Esophagus muscularis mucosa (tissue), 4 donors: ENCODE results near the gene PEX3. TPM values are rescaled to one million over a fixed set of nuclear protein-coding genes. Genes with fewer than 3 reads are reported as not detected.
"Not testable (repeated sequence)": the region's sequence is repeated elsewhere in the genome, so short reads cannot be mapped to it uniquely, and the experiment has no call there.

Experiments used
- DNase-seq: peaks from one replicate; pipeline ENCODE4 v3.0.0-alpha.2; 2017; ENCODE audit errors: extremely low spot score
- H3K27ac ChIP-seq, 4 donors: fragments of 200-600 bp; sonication (generic); replicated peaks in 1 of 4; 1 replicate in 3 of 4; 2 replicates in 1 of 4; pipeline ENCODE4 v1.5.1; 2016 to 2019; ENCODE audit warnings: mild to moderate bottlenecking in 1 of 4
- H3K27me3 ChIP-seq, 4 donors: fragments of 200-600 bp; sonication (generic); one replicate each; pipeline versions ENCODE4 v1.5.1 to v1.6.0; 2016 to 2019
- H3K36me3 ChIP-seq, 4 donors: fragments of 200-600 bp; sonication (generic); one replicate each; pipeline ENCODE4 v1.5.1; 2016 to 2019
- H3K4me1 ChIP-seq, 4 donors: fragments of 200-600 bp; sonication (generic); one replicate each; pipeline ENCODE4 v1.5.1; 2016 to 2019
- H3K4me3 ChIP-seq, 4 donors: fragments of 200-600 bp; sonication (generic); 1 replicate in 2 of 4; 2 replicates in 2 of 4; pipeline ENCODE4 v1.5.1; 2016 to 2019; ENCODE audit warnings: mild to moderate bottlenecking in 4 of 4, moderate library complexity in 1 of 4
- H3K9me3 ChIP-seq, 4 donors: fragments of 200-600 bp; sonication (generic); 1 replicate in 3 of 4; 2 replicates in 1 of 4; pipeline ENCODE4 v1.5.1; 2016 to 2019
- CTCF ChIP-seq, 3 experiments: fragments of 200-600 bp in 2 of 3; fragments of 450-650 bp in 1 of 3; sonication (generic) in 2 of 3; IDR thresholded peaks; one replicate each; pipeline ENCODE4 v1.5.1; 2017 to 2019; ENCODE audit warnings: antibody characterized with exemption in 3 of 3, mild to moderate bottlenecking in 2 of 3, moderate library complexity in 1 of 3
- EP300 ChIP-seq: sonication (generic); formaldehyde crosslinking; IDR thresholded peaks from one replicate; pipeline ENCODE4 v1.6.1; 2017; ENCODE audit warnings: antibody characterized with exemption
- POLR2A ChIP-seq: fragments of 450-650 bp; IDR thresholded peaks from one replicate; pipeline ENCODE4 v1.6.1; 2017; ENCODE audit warnings: antibody characterized with exemption, moderate library complexity, mild to moderate bottlenecking, low read depth
- POLR2AphosphoS5 ChIP-seq, 2 donors: sonication (generic); formaldehyde crosslinking; IDR thresholded peaks; one replicate each; pipeline ENCODE4 v1.6.1; 2017; ENCODE audit warnings: antibody characterized with exemption in 2 of 2
- WGBS: methylation state at CpG from one replicate; pipeline ENCODE4 v1.1.5; 2018; 5-methylcytosine and 5-hydroxymethylcytosine counted together
- intact Hi-C: fragments of 100-400 bp; cut with DNase I; formaldehyde crosslinking; loops from one replicate; pipeline ENCODE4 v1.15.1; 2023
- total RNA-seq, 4 donors: library from RNA; depleted of rRNA; stranded (reverse); fragments of >200 nt; gene quantifications; one replicate each; pipeline versions ENCODE4 v1.1.0 to v1.2.1, GENCODE V29; 2016

Gene PEX3
- total RNA-seq, 4 donors from 2014 or later: 15.1 to 24.1 (median 19.7) TPM

- Histone ChIP-seq H3K4me1 (peaks cover 15 to 32% (median 28%) of the 10 kb centered on the region in 4 donors), H3K27ac (no peak overlapping the region), H3K36me3 (peaks cover 10 to 50% (median 26%) of the 10 kb centered on the region in 4 donors), H3K9me3 (no peaks in the 10 kb centered on the region), H3K4me3 (no peak overlapping the region), H3K27me3 (no peaks in the 10 kb centered on the region)
- TF ChIP-seq POLR2A (no peak), EP300 (no peak), CTCF (IDR thresholded peaks at IDR 0.05) (no peak), POLR2AphosphoS5 (IDR thresholded peaks at IDR 0.05) (no peak)
- intact Hi-C loops: no loop called here
- 87% methylated on average over 6 of the region's 6 CpGs for WGBS
- no peak for DNase-seq
Measured at GRCh38 chr6:143507358-143508145, 56.9 kb downstream of the PEX3 start.

GRCh38 chr6:143510326-143510725 lies 59.7 kb downstream of the PEX3 start:
- Histone ChIP-seq H3K4me1 (peaks cover 17 to 41% (median 35%) of the 10 kb centered on the region in 4 donors), H3K36me3 (peaks cover 7 to 32% (median 18%) of the 10 kb centered on the region in 4 donors), H3K4me3 (peak overlapping the region; percentile 65 to 82 (median 70)), H3K27ac (peak overlapping the region in 1 of 4 donors; percentile 88)
- H3K9me3 ChIP-seq, intact Hi-C loops, H3K27me3 ChIP-seq, DNase-seq: not testable (repeated sequence)
- 92% methylated on average over 13 of the region's 13 CpGs for WGBS

DNA sequence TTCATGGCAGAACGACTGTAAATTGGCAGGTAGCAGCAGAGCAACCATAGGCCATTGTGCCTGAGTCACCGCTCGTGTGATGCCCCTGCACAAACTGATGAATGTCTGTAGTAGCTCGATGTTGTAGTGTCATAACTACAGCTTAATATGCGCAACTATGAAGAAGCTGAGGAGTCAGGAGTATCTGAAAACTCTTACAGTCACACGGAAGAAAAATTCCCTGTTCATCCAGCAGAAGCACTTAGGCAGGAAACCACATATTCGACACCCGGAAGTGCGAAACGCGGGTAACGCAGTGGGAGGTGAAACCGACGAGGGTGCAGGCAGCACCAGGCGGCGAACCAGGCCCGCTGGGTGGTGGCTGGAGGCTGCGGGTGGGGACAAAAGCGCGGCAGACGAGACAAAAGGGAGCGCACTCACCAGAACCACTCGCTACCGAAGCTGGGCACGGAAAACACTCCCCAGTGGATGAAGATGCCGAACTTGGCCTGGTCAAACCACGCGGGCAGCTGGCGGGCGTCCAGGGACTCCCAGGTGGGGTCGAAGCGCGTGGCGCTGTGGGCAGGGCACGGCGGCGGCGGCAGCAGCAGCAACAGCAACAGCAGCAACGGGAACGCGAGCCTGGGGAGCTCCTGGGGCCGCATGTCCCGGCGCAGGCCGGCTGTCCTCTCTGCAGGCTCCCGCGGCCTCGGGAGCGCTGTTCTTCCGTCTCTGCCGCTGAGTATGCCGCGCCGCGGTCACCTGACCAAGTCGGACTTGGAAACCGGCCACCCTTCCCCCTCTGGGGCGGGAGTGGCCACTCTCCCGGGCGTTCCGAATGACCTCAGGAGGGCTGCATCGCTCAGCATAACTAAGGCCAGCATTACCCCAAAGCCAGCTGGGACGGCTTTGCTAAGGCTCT lies 60.6 kb downstream of the PEX3 start, which contains the start of gene FUCA2:
TSS of gene FUCA2 (minus strand) at position 730 of the 901 bp plus-strand sequence. CDS start at position 644, 86 bp downstream.
- peak within 1 kb of the TSS; percentile 65 to 82 (median 70) for H3K4me3 ChIP-seq
- no peaks in the 10 kb centered on the region for H3K9me3 ChIP-seq
- 4% methylated on average over 11 of the region's 63 CpGs for WGBS
- H3K27me3 ChIP-seq: no peaks in the 10 kb centered on the region
- intact Hi-C loops: no loop called here
- TF ChIP-seq POLR2A (peak; percentile 44), EP300 (no peak), CTCF (IDR thresholded peaks at IDR 0.05) (peak in 1 of 3 experiments; percentile 12), POLR2AphosphoS5 (IDR thresholded peaks at IDR 0.05) (peak; percentile 82 to 83)
- peaks cover 0 to 23% (median 13%) of the 10 kb centered on the region in 4 donors for H3K36me3 ChIP-seq
- DNase-seq: peak; percentile 96
- H3K27ac ChIP-seq: peak within 1 kb of the TSS; percentile 82 to 89 (median 86)
- H3K4me1 ChIP-seq: peaks cover 22 to 47% (median 42%) of the 10 kb centered on the region in 4 donors

- no peaks in the 10 kb centered on the region for H3K9me3 ChIP-seq
- TF ChIP-seq CTCF (IDR thresholded peaks at IDR 0.05) (peak in 1 of 3 experiments; percentile 24), POLR2AphosphoS5 (IDR thresholded peaks at IDR 0.05) (no peak)
- intact Hi-C loops: no loop called here
- H3K36me3 ChIP-seq: peaks cover 0 to 2% (median under 1%) of the 10 kb centered on the region in 4 donors
- H3K4me3 ChIP-seq: no peak overlapping the region
- WGBS: 65% methylated on average over 4 of the region's 4 CpGs
- H3K27ac ChIP-seq: no peak overlapping the region
- peaks cover 22 to 46% (median 41%) of the 10 kb centered on the region in 4 donors for H3K4me1 ChIP-seq
- no peak for DNase-seq
- no peaks in the 10 kb centered on the region for H3K27me3 ChIP-seq
Measured at GRCh38 chr6:143513410-143513809, 62.8 kb downstream of the PEX3 start.
